Uterus (tissue), 4 donors: ENCODE measurements around the gene SMTN. TPM values are rescaled to one million over a fixed set of nuclear protein-coding genes. Genes with fewer than 3 reads are reported as not detected.
A peak's percentile ranks its signal among the peaks of the same experiment; 100 is the strongest.

Experiments
- DNase-seq, 2 donors: peaks; one replicate each; pipeline ENCODE4 v3.0.0-alpha.2; 2019 to 2020
- H3K27ac ChIP-seq, 2 donors: fragments of 200-600 bp; sonication (generic); 1 replicate in 1 of 2; 2 replicates in 1 of 2; pipeline ENCODE4 v1.5.1; 2016 to 2018
- H3K27me3 ChIP-seq, 2 donors: fragments of 200-600 bp; sonication (generic); one replicate each; pipeline ENCODE4 v1.5.1; 2018 to 2019; ENCODE audit warnings: control low read depth in 1 of 2
- H3K36me3 ChIP-seq, 2 donors: fragments of 200-600 bp; sonication (generic); one replicate each; pipeline ENCODE4 v1.5.1; 2019; ENCODE audit warnings: control low read depth in 1 of 2
- H3K4me1 ChIP-seq, 2 donors: fragments of 200-600 bp; sonication (generic); one replicate each; pipeline ENCODE4 v1.5.1; 2018 to 2019; ENCODE audit warnings: control low read depth in 1 of 2
- H3K4me3 ChIP-seq, 2 donors: fragments of 200-600 bp; sonication (generic); 1 replicate in 1 of 2; 2 replicates in 1 of 2; pipeline ENCODE4 v1.5.1; 2018 to 2019; ENCODE audit warnings: mild to moderate bottlenecking in 1 of 2
- H3K9me3 ChIP-seq, 2 donors: fragments of 200-600 bp; sonication (generic); one replicate each; pipeline ENCODE4 v1.5.1; 2019; ENCODE audit warnings: control low read depth in 1 of 2
- CTCF ChIP-seq, 4 experiments: fragments of 200-600 bp in 2 of 4; fragments of 450-650 bp in 2 of 4; sonication (generic) in 2 of 4; IDR thresholded peaks; one replicate each; pipeline ENCODE4 v1.5.1; 2016 to 2019; ENCODE audit warnings: antibody characterized with exemption in 4 of 4, mild to moderate bottlenecking in 2 of 4, moderate library complexity in 1 of 4
- POLR2A ChIP-seq, 2 donors: fragments of 450-650 bp; IDR thresholded peaks; one replicate each; pipeline ENCODE4 v1.6.1; 2016; ENCODE audit warnings: antibody characterized with exemption in 2 of 2, mild to moderate bottlenecking in 1 of 2, moderate library complexity in 1 of 2
- intact Hi-C: fragments of 100-400 bp; cut with DNase I; formaldehyde crosslinking; loops from one replicate; pipeline ENCODE4 v1.15.1; 2023; ENCODE audit warnings: low total_unique reads
- total RNA-seq, 4 donors: library from RNA; depleted of rRNA in 3 of 4; stranded (reverse); fragments of >200 nt in 3 of 4; gene quantifications; one replicate each; pipeline versions ENCODE4 v1.1.0 to v1.2.4, GENCODE V29; 2014 to 2023
- donor health status: DM: yes; HTN: yes; CAD: no.

The SMTN gene
- total RNA-seq, 4 donors from 2014 or later, result 182 to 647 (median 274) TPM

- Histone ChIP-seq H3K27me3 (no peaks in the 10 kb centered on the region), H3K4me1 (peaks cover 7 to 20% of the 10 kb centered on the region in 2 donors), H3K9me3 (no peaks in the 10 kb centered on the region), H3K4me3 (no peak overlapping the region), H3K36me3 (no peaks in the 10 kb centered on the region), H3K27ac (peak overlapping the region; percentile 96 to 98)
- intact Hi-C loops, result no loop called here
- TF ChIP-seq CTCF (IDR thresholded peaks at IDR 0.05) (no peak), POLR2A (IDR thresholded peaks at IDR 0.05) (no peak)
- no peak for DNase-seq
These were observed 7.3 kb downstream of the SMTN start for GRCh38 chr22:31088233-31088986.

GRCh38 chr22:31089160-31090100 is 8.3 kb downstream of the SMTN start:
- intact Hi-C loops, result no loop called here
- Histone ChIP-seq H3K27ac (peak overlapping the region; percentile 96 to 98), H3K4me1 (peaks cover 7 to 20% of the 10 kb centered on the region in 2 donors), H3K4me3 (no peak overlapping the region), H3K27me3 (no peaks in the 10 kb centered on the region), H3K36me3 (no peaks in the 10 kb centered on the region), H3K9me3 (no peaks in the 10 kb centered on the region)
- peak; percentile 73 for DNase-seq
- no peak for TF ChIP-seq POLR2A (IDR thresholded peaks at IDR 0.05)
- TF ChIP-seq CTCF (IDR thresholded peaks at IDR 0.05), result peak; percentile 73 to 88 (median 78)

GRCh38 chr22:31090217-31091085 is 9.3 kb downstream of the SMTN start:
- no peak for TF ChIP-seq CTCF (IDR thresholded peaks at IDR 0.05)
- TF ChIP-seq POLR2A (IDR thresholded peaks at IDR 0.05), result peak; percentile 30 to 37
- no peaks in the 10 kb centered on the region for H3K36me3 ChIP-seq
- H3K9me3 ChIP-seq, result no peaks in the 10 kb centered on the region
- intact Hi-C loops, result no loop called here
- peak overlapping the region in 1 of 2 donors; percentile 25 for H3K4me3 ChIP-seq
- H3K27ac ChIP-seq, result peak overlapping the region; percentile 96 to 98
- H3K27me3 ChIP-seq, result no peaks in the 10 kb centered on the region
- peak; percentile 77 to 91 for DNase-seq
- peaks cover 7 to 20% of the 10 kb centered on the region in 2 donors for H3K4me1 ChIP-seq

- intact Hi-C loops, result no loop called here
- H3K36me3 ChIP-seq, result no peaks in the 10 kb centered on the region
- H3K27ac ChIP-seq, result peak overlapping the region; percentile 96
- peak overlapping the region; percentile 25 for H3K4me3 ChIP-seq
- peak; percentile 59 to 61 for TF ChIP-seq POLR2A (IDR thresholded peaks at IDR 0.05)
- no peak for TF ChIP-seq CTCF (IDR thresholded peaks at IDR 0.05)
- peaks cover 7 to 17% of the 10 kb centered on the region in 2 donors for H3K4me1 ChIP-seq
- H3K27me3 ChIP-seq, result no peaks in the 10 kb centered on the region
- H3K9me3 ChIP-seq, result no peaks in the 10 kb centered on the region
- DNase-seq, result peak; percentile 79 to 88
These were observed 10.2 kb downstream of the SMTN start for GRCh38 chr22:31091106-31091975.
